Left ventricle myocardium inferior (tissue), 1 donor: ENCODE measurements around the gene CRYGS. TPM values are rescaled to one million over a fixed set of nuclear protein-coding genes. Genes with fewer than 3 reads are reported as not detected.

Experiments
- DNase-seq: peaks from one replicate; pipeline ENCODE4 v3.0.0-alpha.2; 2020
- H3K27ac ChIP-seq: fragments of 200-600 bp; replicated peaks from 2 replicates; pipeline ENCODE4 v1.8.0; 2021
- H3K27me3 ChIP-seq: fragments of 200-600 bp; 2 replicates; pipeline ENCODE4 v1.8.0; 2021; ENCODE audit warnings: low read depth
- H3K36me3 ChIP-seq: fragments of 200-600 bp; 2 replicates; pipeline ENCODE4 v1.8.0; 2021
- H3K4me1 ChIP-seq: fragments of 200-600 bp; 2 replicates; pipeline ENCODE4 v1.8.0; 2021
- H3K4me3 ChIP-seq: fragments of 200-600 bp; 2 replicates; pipeline ENCODE4 v1.8.0; 2021; ENCODE audit warnings: mild to moderate bottlenecking, moderate library complexity
- H3K9me3 ChIP-seq: fragments of 200-600 bp; replicated peaks from 2 replicates; pipeline ENCODE4 v1.8.0; 2021
- CTCF ChIP-seq: fragments of 200-600 bp; IDR thresholded peaks from 2 replicates; pipeline ENCODE4 v1.8.0; 2021; ENCODE audit warnings: antibody characterized with exemption, mild to moderate bottlenecking, borderline replicate concordance
- intact Hi-C: fragments of 100-400 bp; cut with micrococcal nuclease; formaldehyde crosslinking; loops from one replicate; pipeline ENCODE4 v1.11.0; 2022
- long read RNA-seq: library from polyadenylated mRNA; unstranded; transcript quantifications from one replicate; pipeline ENCODE4 v2.0.0, GENCODE V29; 2021
- total RNA-seq: library from RNA; stranded (reverse); fragmentation: NEBNext Ultra II Directional; extraction: Animal tissue kit (Norgen Biotek cat#: 25700); gene quantifications from one replicate; pipeline ENCODE4 v1.2.1, GENCODE V29; 2021
- donor health status: DM: no; HTN: yes; CAD: no; lungs with severe emphysema.

CRYGS gene
- 1.6 TPM for total RNA-seq
- long read RNA-seq, partial matches to known transcripts: 0 of 1 reads
- long read RNA-seq, other reads (novel, unspliced or antisense): 1 of 1 reads

DNA sequence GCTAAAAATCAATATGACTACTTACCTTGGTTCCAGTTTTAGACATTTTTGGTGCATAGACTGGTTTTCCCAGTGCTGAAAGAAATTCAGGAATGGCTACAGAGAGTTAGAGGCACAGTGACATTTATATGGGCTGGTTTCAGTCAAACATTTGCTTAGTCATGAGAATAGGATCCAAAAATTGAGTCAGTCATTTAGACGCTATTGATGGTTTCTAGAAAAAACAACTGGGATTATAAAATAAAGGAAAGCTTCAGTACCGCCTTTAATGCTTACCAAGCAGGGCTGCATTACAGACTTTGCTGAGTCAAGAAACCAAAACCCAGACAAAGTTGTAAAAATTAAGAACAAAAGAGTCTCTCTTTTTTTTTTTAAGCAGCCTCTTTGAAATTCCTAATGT, at the start of gene CRYGS:
CRYGS (minus strand) TSS at position 100 of the 400 bp plus-strand sequence; CDS start at position 46, 54 bp downstream.
- Histone ChIP-seq H3K4me3 (no peak within 1 kb of the TSS), H3K27me3 (no peaks in the 10 kb centered on the region), H3K27ac (no peak within 1 kb of the TSS), H3K9me3 (no peaks in the 10 kb centered on the region), H3K36me3 (peaks cover 49% of the 10 kb centered on the region), H3K4me1 (peaks cover 10% of the 10 kb centered on the region)
- DNase-seq: no peak
- no peak for TF ChIP-seq CTCF
- intact Hi-C loops: loop anchor here (5.0 to 10.0 kb wide), 2 partner anchors 289 to 562 kb away; no protein-coding TSS in a partner anchor

- Histone ChIP-seq H3K9me3 (no peaks in the 10 kb centered on the region), H3K36me3 (no peaks in the 10 kb centered on the region), H3K4me1 (peaks cover 7% of the 10 kb centered on the region), H3K4me3 (no peak overlapping the region), H3K27ac (no peak overlapping the region), H3K27me3 (no peaks in the 10 kb centered on the region)
- intact Hi-C loops: no loop called here
- TF ChIP-seq CTCF: no peak
- DNase-seq: no peak
Observed at GRCh38 chr3:186593862-186594261, 49.7 kb upstream of the CRYGS start.

- Histone ChIP-seq H3K9me3 (no peaks in the 10 kb centered on the region), H3K27me3 (no peaks in the 10 kb centered on the region), H3K4me3 (no peak overlapping the region), H3K4me1 (peaks cover 4% of the 10 kb centered on the region), H3K36me3 (no peaks in the 10 kb centered on the region), H3K27ac (no peak overlapping the region)
- intact Hi-C loops: no loop called here
- no peak for DNase-seq
- no peak for TF ChIP-seq CTCF
Observed at GRCh38 chr3:186592682-186593081, 48.5 kb upstream of the CRYGS start.

DNA sequence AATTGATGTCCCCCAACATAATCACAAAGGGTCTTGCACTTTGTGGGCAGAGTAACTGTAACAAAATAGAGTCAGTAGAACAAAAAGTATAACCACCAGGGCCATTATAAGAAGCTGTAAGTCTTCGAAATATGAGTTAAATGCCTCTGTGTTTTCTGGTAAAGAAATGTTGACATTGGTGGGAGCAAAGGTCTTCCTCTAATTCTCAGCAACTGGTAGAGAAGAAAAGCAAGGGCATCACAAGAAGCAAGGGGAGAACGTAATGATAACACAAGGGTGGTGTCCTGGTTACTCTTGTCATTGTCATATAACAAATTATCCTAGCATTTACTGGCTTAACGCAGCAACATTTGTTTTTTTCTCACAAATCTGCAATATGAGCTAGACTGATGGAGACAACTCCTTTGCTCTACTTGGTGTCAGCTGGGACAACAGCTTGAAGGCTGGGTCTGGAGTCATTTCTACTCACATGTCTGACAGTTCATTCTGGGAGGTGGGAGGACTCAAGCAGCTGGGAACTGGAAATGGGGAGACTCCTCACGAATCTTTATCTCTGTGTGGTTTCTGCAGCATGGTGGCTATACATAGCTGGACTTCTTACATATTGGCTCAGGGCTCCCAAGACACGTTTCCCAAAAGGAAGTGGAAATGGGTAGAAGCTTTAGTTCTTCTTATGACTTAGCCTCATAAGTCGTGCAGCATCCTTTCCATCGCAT, 46.6 kb upstream of the CRYGS start:
- peaks cover 4% of the 10 kb centered on the region for H3K4me1 ChIP-seq
- H3K36me3 ChIP-seq: peaks cover 5% of the 10 kb centered on the region
- H3K9me3 ChIP-seq: no peaks in the 10 kb centered on the region
- H3K27ac ChIP-seq: no peak overlapping the region
- no peak for DNase-seq
- intact Hi-C loops: no loop called here
- TF ChIP-seq CTCF: no peak
- H3K4me3 ChIP-seq: no peak overlapping the region
- no peaks in the 10 kb centered on the region for H3K27me3 ChIP-seq

- no peak overlapping the region for H3K27ac ChIP-seq
- no peak for TF ChIP-seq CTCF
- DNase-seq: no peak
- H3K36me3 ChIP-seq: peaks cover 13% of the 10 kb centered on the region
- peaks cover 4% of the 10 kb centered on the region for H3K4me1 ChIP-seq
- intact Hi-C loops: no loop called here
- H3K4me3 ChIP-seq: no peak overlapping the region
- no peaks in the 10 kb centered on the region for H3K27me3 ChIP-seq
- H3K9me3 ChIP-seq: no peaks in the 10 kb centered on the region
Observed at GRCh38 chr3:186589856-186590579, 45.8 kb upstream of the CRYGS start.
